ENCODE data around the gene BCAP31.
"Not testable (repeated sequence)": the region's sequence is repeated elsewhere in the genome, so short reads cannot be mapped to it uniquely, and the experiment has no call there.

BCAP31 gene

GRCh38 chrX:153763298-153763932 is 39.2 kb upstream of the BCAP31 start:
- no peak for DNase-seq (ENCODE audit: low read depth in 3 of 3)

- no peak for DNase-seq (ENCODE audit: low read depth in 3 of 3)
Measured at GRCh38 chrX:153762626-153763173, 38.5 kb upstream of the BCAP31 start.

GRCh38 chrX:153761863-153762262 is 37.7 kb upstream of the BCAP31 start:
- no peak for DNase-seq (ENCODE audit: low read depth in 3 of 3)

- DNase-seq (ENCODE audit: low read depth in 3 of 3): no peak
Measured at GRCh38 chrX:153755136-153755535, 30.9 kb upstream of the BCAP31 start.

GRCh38 chrX:153750127-153750774 is 26.1 kb upstream of the BCAP31 start:
- no peak for DNase-seq (ENCODE audit: low read depth in 3 of 3)

- not testable (repeated sequence) for DNase-seq (ENCODE audit: low read depth in 3 of 3)
Measured at GRCh38 chrX:153749017-153749416, 24.8 kb upstream of the BCAP31 start.

- not testable (repeated sequence) for DNase-seq (ENCODE audit: low read depth in 3 of 3)
Measured at GRCh38 chrX:153746991-153747390, 22.8 kb upstream of the BCAP31 start.

- DNase-seq (ENCODE audit: low read depth in 3 of 3): no peak
Measured at GRCh38 chrX:153746359-153746758, 22.2 kb upstream of the BCAP31 start.

- DNase-seq (ENCODE audit: low read depth in 3 of 3): not testable (repeated sequence)
Measured at GRCh38 chrX:153745067-153745433, 20.9 kb upstream of the BCAP31 start.

GRCh38 chrX:153744210-153745066 is 20.3 kb upstream of the BCAP31 start:
- no peak for DNase-seq (ENCODE audit: low read depth in 3 of 3)

GRCh38 chrX:153743468-153744209 is 19.5 kb upstream of the BCAP31 start:
- not testable (repeated sequence) for DNase-seq (ENCODE audit: low read depth in 3 of 3)

GRCh38 chrX:153742796-153743467 is 18.7 kb upstream of the BCAP31 start:
- DNase-seq (ENCODE audit: low read depth in 3 of 3): not testable (repeated sequence)

GRCh38 chrX:153742111-153742510 is 17.9 kb upstream of the BCAP31 start:
- not testable (repeated sequence) for DNase-seq (ENCODE audit: low read depth in 3 of 3)

GRCh38 chrX:153741446-153741845 is 17.3 kb upstream of the BCAP31 start:
- no peak for DNase-seq (ENCODE audit: low read depth in 3 of 3)

- DNase-seq (ENCODE audit: low read depth in 3 of 3): no peak
Measured at GRCh38 chrX:153740631-153741222, 16.5 kb upstream of the BCAP31 start.

- no peak for DNase-seq (ENCODE audit: low read depth in 3 of 3)
Measured at GRCh38 chrX:153739754-153740486, 15.7 kb upstream of the BCAP31 start.

- DNase-seq (ENCODE audit: low read depth in 3 of 3): no peak
Measured at GRCh38 chrX:153738056-153738605, 13.9 kb upstream of the BCAP31 start.

GRCh38 chrX:153736871-153737441 is 12.8 kb upstream of the BCAP31 start:
- DNase-seq (ENCODE audit: low read depth in 3 of 3): no peak

- DNase-seq (ENCODE audit: low read depth in 3 of 3): no peak
Measured at GRCh38 chrX:153736071-153736820, 12.1 kb upstream of the BCAP31 start.
